Gastroesophageal sphincter (tissue), 4 donors: ENCODE results near the gene GLUL. TPM values are rescaled to one million over a fixed set of nuclear protein-coding genes. Genes with fewer than 3 reads are reported as not detected.

Experiments
- ATAC-seq: fragments of 150-250 bp; one replicate; pipeline ENCODE4 v1.9.1; 2016; ENCODE audit warnings: mild to moderate bottlenecking, moderate library complexity
- H3K27ac ChIP-seq, 4 donors: fragments of 200-600 bp; sonication (generic) in 3 of 4; 1 replicate in 3 of 4; 2 replicates in 1 of 4; pipeline ENCODE4 v1.5.1; 2016 to 2019
- H3K27me3 ChIP-seq: fragments of 200-600 bp; sonication (generic); one replicate; pipeline ENCODE4 v1.5.1; 2019
- H3K36me3 ChIP-seq, 2 donors: fragments of 200-600 bp; sonication (generic); one replicate each; pipeline ENCODE4 v1.5.1; 2019; ENCODE audit warnings: control low read depth in 1 of 2
- H3K4me1 ChIP-seq, 3 donors: fragments of 200-600 bp; sonication (generic); 1 replicate in 2 of 3; 2 replicates in 1 of 3; pipeline ENCODE4 v1.5.1; 2016 to 2019; ENCODE audit warnings: control low read depth in 2 of 3
- H3K4me3 ChIP-seq, 2 donors: fragments of 200-600 bp; sonication (generic); one replicate each; pipeline ENCODE4 v1.5.1; 2019; ENCODE audit warnings: mild to moderate bottlenecking in 1 of 2, moderate library complexity in 1 of 2
- H3K9me3 ChIP-seq, 3 donors: fragments of 200-600 bp; sonication (generic); one replicate each; pipeline ENCODE4 v1.5.1; 2017 to 2019; ENCODE audit warnings: control low read depth in 2 of 3
- CTCF ChIP-seq, 4 experiments: fragments of 200-600 bp in 2 of 4; fragments of 450-650 bp in 2 of 4; sonication (generic) in 1 of 4; IDR thresholded peaks; one replicate each; pipeline ENCODE4 v1.5.1; 2017 to 2019; ENCODE audit warnings: antibody characterized with exemption in 4 of 4, mild to moderate bottlenecking in 2 of 4, moderate library complexity in 2 of 4
- EP300 ChIP-seq: sonication (generic); formaldehyde crosslinking; IDR thresholded peaks from one replicate; pipeline ENCODE4 v1.6.1; 2017; ENCODE audit warnings: antibody characterized with exemption, mild to moderate bottlenecking
- POLR2A ChIP-seq, 2 donors: fragments of 450-650 bp; IDR thresholded peaks; one replicate each; pipeline ENCODE4 v1.6.1; 2017; ENCODE audit warnings: antibody characterized with exemption in 2 of 2, mild to moderate bottlenecking in 2 of 2, moderate library complexity in 1 of 2
- POLR2AphosphoS5 ChIP-seq: sonication (generic); formaldehyde crosslinking; IDR thresholded peaks from one replicate; pipeline ENCODE4 v1.6.1; 2017; ENCODE audit warnings: antibody characterized with exemption
- WGBS, 2 donors: methylation state at CpG; one replicate each; pipeline ENCODE4 v1.1.5; 2018; ENCODE audit warnings: low coverage in 1 of 2; 5-methylcytosine and 5-hydroxymethylcytosine counted together
- total RNA-seq, 4 donors: library from RNA; depleted of rRNA; stranded (reverse); fragments of >200 nt; gene quantifications; one replicate each; pipeline ENCODE4 v1.1.0, GENCODE V29; 2016

GLUL gene
- total RNA-seq, 4 donors from 2014 or later: 2,239 to 3,071 (median 2,830) TPM

GRCh38 chr1:182413486-182413885 lies 21.9 kb upstream of the GLUL start:
- H3K27me3 ChIP-seq: peaks cover 17% of the 10 kb centered on the region
- H3K4me1 ChIP-seq: peaks cover 0 to 22% (median 0%) of the 10 kb centered on the region in 3 donors
- no peak for TF ChIP-seq CTCF (IDR thresholded peaks at IDR 0.05)
- no peak for TF ChIP-seq POLR2A (IDR thresholded peaks at IDR 0.05)
- TF ChIP-seq POLR2AphosphoS5: no peak
- TF ChIP-seq EP300: no peak
- H3K36me3 ChIP-seq: no peaks in the 10 kb centered on the region
- H3K27ac ChIP-seq: no peak overlapping the region
- H3K4me3 ChIP-seq: no peak overlapping the region
- no peak for ATAC-seq
- 81 to 89% methylated on average over 3 of the region's 3 CpGs for WGBS, 2 donors
- no peaks in the 10 kb centered on the region for H3K9me3 ChIP-seq

GRCh38 chr1:182410620-182411273 lies 19.2 kb upstream of the GLUL start:
- no peak for TF ChIP-seq POLR2A (IDR thresholded peaks at IDR 0.05)
- peak; percentile 72 for TF ChIP-seq POLR2AphosphoS5
- Histone ChIP-seq H3K27ac (peak overlapping the region; percentile 36 to 75 (median 72)), H3K4me3 (no peak overlapping the region), H3K4me1 (peaks cover 0 to 22% (median 0%) of the 10 kb centered on the region in 3 donors), H3K27me3 (peaks cover 35% of the 10 kb centered on the region), H3K9me3 (no peaks in the 10 kb centered on the region), H3K36me3 (no peaks in the 10 kb centered on the region)
- WGBS, 2 donors: 11 to 21% methylated on average over 1 of the region's 1 CpG
- ATAC-seq: peak; percentile 93

GRCh38 chr1:182410138-182410537 lies 18.5 kb upstream of the GLUL start:
- Histone ChIP-seq H3K9me3 (no peaks in the 10 kb centered on the region), H3K27me3 (peaks cover 35% of the 10 kb centered on the region), H3K4me1 (peaks cover 0 to 22% (median 0%) of the 10 kb centered on the region in 3 donors), H3K27ac (peak overlapping the region; percentile 36 to 75 (median 72)), H3K36me3 (no peaks in the 10 kb centered on the region), H3K4me3 (no peak overlapping the region)
- WGBS, 2 donors: 58 to 70% methylated on average over 2 to 3 of the region's 4 CpGs
- no peak for ATAC-seq
- no peak for TF ChIP-seq CTCF (IDR thresholded peaks at IDR 0.05)
- no peak for TF ChIP-seq POLR2AphosphoS5
- TF ChIP-seq POLR2A (IDR thresholded peaks at IDR 0.05): no peak
- no peak for TF ChIP-seq EP300

- peaks cover 0 to 22% (median 0%) of the 10 kb centered on the region in 3 donors for H3K4me1 ChIP-seq
- H3K27ac ChIP-seq: no peak overlapping the region
- no peak for TF ChIP-seq POLR2A (IDR thresholded peaks at IDR 0.05)
- TF ChIP-seq POLR2AphosphoS5: no peak
- TF ChIP-seq EP300: no peak
- no peak for TF ChIP-seq CTCF (IDR thresholded peaks at IDR 0.05)
- H3K27me3 ChIP-seq: peaks cover 37% of the 10 kb centered on the region
- no peak overlapping the region for H3K4me3 ChIP-seq
- no peaks in the 10 kb centered on the region for H3K36me3 ChIP-seq
- 83 to 94% methylated on average over 2 of the region's 3 CpGs for WGBS, 2 donors
- no peak for ATAC-seq
- H3K9me3 ChIP-seq: no peaks in the 10 kb centered on the region
These were observed 17.0 kb upstream of the GLUL start for GRCh38 chr1:182408435-182409075.

GRCh38 chr1:182407724-182408123 lies 16.1 kb upstream of the GLUL start:
- H3K9me3 ChIP-seq: no peaks in the 10 kb centered on the region
- H3K27me3 ChIP-seq: peaks cover 37% of the 10 kb centered on the region
- H3K27ac ChIP-seq: no peak overlapping the region
- TF ChIP-seq POLR2A (IDR thresholded peaks at IDR 0.05) (no peak), CTCF (IDR thresholded peaks at IDR 0.05) (no peak), POLR2AphosphoS5 (no peak), EP300 (no peak)
- H3K4me3 ChIP-seq: no peak overlapping the region
- WGBS, 2 donors: 53 to 89% methylated on average over 3 of the region's 3 CpGs
- ATAC-seq: no peak
- H3K4me1 ChIP-seq: peaks cover 0 to 22% (median 0%) of the 10 kb centered on the region in 3 donors
- no peaks in the 10 kb centered on the region for H3K36me3 ChIP-seq
